SK-N-MC (cell line): ENCODE results near the gene LGALS7B.

Experiments
- EZH2 ChIP-seq: fragments of 200-600 bp; sonication (generic); IDR thresholded peaks from one replicate; pipeline ENCODE4 v1.6.1; 2017; ENCODE audit warnings: antibody characterized with exemption
- POLR2AphosphoS5 ChIP-seq: IDR thresholded peaks from 2 replicates; pipeline ENCODE4 v1.6.1; 2012; ENCODE audit warnings: mild to moderate bottlenecking, low read depth, low read length, borderline replicate concordance

DNA sequence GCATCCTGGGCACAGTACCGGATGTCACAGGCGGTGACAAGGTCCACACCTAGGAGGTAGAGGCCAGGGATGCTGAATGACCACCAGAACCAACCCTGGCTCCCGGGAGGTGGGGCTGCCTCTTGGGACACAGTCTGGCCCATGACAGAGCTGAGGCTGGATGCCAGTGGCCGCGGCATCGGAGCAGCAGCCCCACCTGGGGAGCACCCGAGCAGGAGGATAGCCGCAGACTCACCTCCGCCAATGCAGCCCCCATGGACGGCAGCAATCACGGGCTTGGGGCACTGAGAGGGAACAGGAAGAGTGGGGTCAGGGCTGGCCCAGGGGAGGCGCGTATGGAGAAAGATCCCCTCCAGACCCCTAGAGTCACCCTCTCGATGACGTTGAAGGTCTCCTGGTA is 28.1 kb downstream of the LGALS7B start:
- no peak for TF ChIP-seq POLR2AphosphoS5
- TF ChIP-seq EZH2, result no peak
